HG02642 (cell line): ENCODE data around the gene REC114.
"Not testable (repeated sequence)": the region's sequence is repeated elsewhere in the genome, so short reads cannot be mapped to it uniquely, and the experiment has no call there.

Experiments used
- ATAC-seq: cut with Tn5 transposase; IDR thresholded peaks from one replicate; pipeline ENCODE4 v1.9.1; 2021; ENCODE audit warnings: mild to moderate bottlenecking; ENCODE audit not compliant: unreplicated experiment, poor library complexity

REC114 gene

DNA sequence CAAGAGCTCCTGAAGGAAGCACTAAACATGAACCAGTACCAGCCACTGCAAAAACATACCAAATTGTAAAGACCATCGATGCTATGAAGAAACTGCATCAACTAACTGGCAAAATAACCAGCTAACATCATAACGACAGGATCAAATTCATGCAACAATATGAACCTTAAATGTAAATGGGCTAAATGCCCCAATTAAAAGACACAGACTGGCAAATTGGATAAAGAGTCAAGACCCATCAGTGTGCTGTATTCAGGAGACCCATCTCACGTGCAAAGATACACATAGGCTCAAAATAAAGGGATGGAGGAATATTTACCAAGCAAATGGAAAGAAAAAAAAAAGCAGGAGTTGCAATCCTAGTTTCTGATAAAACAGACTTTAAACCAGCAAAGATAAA lies 7.0 kb downstream of the REC114 start:
- ATAC-seq, result not testable (repeated sequence)

DNA sequence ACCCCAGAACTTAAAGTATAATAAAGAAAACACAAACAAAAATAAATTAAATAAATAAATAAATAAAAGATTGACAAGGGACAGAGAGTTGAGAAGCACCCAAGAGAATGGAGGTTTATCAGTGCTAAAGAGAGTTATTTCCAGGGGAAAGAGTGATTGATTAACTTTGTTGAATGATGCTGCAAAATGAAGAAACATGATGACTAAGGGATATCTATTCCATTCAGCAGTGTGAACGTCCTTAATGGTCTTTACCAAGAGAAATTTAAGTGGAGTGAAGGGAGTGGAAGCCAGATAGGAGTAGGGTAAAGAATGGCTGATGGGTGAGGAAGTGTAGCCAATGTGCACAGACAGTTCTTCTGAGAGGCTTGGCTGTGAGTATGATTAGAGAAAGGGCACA lies 11.1 kb downstream of the REC114 start:
- ATAC-seq, result no peak

DNA sequence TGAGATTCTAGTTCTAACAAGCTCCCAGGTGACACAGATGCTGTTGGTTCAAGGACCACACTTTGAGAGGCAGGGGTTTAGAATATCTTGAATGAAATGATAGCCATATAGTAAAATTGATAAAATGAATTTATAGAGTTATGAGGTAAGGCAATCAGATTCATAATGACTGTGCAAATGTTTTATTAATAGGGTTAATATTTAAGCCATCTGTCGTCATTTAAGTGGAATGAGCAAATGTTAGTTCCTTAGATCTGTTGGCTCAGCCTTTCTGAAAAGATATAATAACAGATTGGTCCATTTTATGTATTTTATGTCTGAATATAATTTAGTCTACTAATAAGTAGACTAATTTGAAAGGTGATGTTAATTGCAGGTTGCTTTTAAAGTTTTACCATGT lies 12.9 kb downstream of the REC114 start:
- ATAC-seq, result no peak

DNA sequence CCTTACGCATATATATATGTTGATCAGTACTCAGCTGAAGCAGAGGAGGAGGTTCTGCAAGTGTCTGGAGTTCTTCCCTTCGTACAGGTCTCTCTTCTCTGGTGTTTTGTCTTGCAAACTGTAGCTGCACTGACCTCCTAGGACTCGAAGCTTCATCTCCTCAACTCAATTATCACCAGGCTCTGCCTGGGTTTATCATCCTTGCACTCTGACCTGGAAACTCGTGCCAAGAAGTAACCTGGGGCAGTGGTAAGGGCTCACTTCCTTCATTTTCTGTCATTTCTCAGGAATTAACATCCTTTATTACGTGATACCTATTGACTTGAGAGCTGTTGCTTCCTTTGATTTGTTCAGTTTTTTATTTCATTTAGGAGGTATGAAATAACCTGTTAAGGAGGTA lies 14.4 kb downstream of the REC114 start:
- no peak for ATAC-seq

DNA sequence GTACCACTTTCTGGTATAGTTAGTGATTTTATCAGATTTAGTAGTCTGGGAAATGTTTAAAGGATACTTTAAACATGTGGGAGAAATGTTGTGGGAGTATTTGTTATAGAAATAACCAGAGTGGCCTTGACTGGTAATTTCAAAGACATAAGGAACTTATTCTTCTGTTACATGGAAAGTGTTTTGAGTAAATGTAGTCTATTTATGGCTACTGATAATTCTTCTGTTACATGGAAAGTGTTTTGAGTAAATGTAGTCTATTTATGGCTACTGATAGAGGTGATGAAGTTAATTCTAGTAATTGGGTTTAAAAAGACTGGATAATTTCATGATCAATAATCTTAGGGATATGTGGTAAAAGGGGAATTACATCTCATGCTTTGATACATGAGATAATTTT lies 17.7 kb downstream of the REC114 start:
- no peak for ATAC-seq

DNA sequence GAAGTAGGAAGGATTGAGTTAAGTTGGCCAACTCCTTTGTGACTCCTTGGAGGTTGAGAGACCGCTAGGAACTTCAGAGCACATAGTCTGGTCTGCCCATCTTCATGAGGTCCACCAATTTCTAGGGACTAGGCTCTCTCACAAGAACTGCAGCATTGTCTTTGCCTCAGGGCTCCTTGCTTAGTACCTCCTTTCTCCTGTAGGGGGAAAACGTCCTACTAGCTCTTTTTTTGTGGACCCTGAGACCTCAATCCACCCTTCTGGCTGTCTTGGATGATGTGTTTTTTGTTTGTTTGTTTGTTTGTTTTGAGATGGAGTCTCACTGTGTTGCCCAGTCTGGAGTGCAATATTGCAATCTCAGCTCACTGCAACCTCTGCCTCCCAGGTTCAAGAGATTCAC lies 21.6 kb downstream of the REC114 start:
- no peak for ATAC-seq

DNA sequence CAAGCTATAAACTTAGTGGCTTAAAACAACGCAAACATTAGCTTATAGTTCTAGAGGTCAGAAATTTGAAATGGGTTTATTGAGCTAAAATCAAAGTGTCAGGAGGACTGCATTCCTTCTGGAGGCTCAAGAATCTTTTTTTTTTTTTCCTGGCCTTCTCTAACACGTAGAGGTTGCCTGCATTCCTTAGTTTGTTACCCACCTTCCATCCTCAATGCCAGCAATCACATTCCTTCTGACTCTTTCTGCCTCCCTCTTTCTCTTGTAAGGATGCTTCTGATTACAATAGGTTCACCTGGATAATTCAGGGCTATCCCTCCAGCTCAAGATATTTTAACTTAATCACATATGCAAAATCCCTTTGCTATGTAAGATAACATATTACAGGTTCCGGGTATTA lies 24.8 kb downstream of the REC114 start:
- no peak for ATAC-seq

DNA sequence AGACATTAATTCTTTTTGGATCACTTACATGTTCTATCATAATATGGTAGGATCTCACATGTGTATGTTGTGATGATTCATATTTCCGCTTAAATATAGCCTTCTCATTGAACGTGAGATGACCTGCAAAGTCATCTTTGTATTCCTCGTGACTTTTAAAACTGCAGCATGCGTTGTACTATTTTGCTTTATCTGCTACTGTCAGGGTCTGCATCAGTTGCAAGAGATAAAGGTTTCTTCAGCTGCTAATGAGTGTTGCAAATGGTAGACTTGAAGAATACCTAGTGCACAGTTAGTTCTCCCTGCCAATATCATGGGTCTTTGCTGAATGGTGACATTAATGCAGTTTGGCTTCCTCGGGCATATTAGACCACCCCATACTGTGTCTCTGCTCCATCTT lies 31.8 kb downstream of the REC114 start:
- no peak for ATAC-seq

DNA sequence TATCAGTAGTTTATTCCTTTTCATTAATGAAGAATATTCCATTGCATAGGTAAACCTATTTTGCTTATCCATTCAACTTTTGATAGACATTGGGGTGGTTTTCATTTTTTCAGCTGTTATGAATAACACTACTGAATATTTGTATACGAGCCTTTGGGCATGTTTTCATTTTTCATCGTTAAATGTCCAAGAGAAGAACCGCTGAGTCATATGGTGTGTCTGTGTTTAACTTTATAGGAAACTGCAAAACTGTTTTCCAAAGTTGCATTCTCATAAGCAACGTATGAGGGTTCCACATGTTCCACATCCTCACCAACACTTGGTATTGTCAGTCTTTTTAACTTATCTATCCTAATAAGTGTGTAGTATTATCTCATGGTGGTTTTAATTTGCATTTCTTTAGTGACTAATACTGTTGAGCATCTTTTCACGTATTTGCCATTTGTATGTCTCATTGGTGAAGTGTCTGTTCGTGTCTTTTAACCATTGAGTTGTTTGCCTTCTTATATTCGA lies 33.8 kb downstream of the REC114 start:
- no peak for ATAC-seq

DNA sequence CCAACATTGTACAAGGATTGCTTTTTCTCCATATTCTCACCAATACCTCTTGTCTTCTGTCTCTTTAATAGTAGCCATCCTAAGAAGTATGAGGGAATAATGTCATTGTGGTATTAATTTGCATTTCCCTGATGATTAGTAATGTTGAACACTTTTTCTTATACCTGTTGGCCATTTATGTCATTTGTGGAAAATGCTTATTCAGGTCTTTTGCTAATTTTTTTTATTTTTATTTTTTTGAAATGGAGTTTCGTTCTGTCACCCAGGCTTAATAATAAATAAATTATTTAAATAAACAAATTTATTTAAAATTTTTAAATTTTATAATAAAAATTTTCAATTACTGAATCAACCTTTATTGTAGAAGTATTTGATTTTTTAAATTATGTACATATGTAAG lies 37.1 kb downstream of the REC114 start:
- ATAC-seq, result no peak

DNA sequence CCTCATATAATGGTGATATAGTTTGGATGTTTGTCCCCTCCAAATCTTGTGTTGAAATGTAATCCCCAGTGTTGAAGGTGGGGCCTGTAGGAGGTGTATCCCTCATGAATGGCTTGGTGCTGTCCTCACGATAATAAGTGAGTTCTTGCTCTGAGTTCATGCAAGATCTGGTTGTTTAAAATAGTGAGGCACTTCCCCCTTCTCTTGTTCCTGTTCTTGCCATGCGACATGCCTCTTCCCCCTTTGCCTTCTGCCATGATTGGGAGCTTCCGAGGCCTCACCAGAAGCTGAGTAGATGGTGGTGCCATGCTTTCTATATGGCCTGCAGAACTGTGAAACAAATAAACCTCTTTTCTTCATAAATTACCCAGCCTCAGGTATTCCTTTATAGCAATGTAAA lies 39.2 kb downstream of the REC114 start:
- ATAC-seq, result no peak

DNA sequence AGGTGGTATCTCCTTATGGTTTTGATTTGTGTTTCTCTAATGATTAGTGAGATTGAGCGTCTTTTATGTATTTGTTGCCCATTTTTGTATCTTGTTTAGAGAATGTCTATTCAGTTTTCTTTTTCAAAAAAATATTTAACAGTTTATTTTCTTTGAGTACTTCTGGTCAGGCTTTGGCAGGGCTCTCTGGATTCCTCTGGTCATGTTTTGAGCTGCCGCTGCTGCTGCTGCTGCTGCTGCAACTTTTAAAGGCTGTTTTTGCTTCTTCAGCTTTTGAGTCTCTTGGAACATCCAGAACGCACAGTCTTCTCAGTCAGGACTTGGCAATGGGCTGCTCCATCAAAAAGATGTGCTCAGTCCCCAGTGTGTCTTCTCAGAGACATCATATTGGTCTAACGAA lies 40.1 kb downstream of the REC114 start:
- ATAC-seq, result no peak

DNA sequence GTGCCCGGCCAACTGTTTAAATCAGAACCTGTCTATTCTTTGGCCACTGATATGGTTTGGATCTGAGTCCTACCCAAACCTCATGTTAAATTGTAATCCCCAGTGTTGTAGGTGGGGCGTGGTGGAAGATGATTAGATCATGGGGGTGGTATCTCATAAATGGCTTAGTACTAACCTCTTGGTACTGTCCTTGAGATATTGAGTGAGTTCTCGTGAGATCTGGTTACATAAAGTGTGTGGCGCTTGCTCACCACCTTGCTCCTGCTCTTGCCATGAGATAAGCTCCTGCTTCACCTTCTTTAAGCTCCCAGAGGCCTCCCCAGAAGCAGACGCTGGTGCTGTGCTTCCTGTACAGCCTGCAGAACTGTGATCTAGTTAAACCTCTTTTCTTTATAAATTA lies 42.4 kb downstream of the REC114 start:
- ATAC-seq, result no peak

DNA sequence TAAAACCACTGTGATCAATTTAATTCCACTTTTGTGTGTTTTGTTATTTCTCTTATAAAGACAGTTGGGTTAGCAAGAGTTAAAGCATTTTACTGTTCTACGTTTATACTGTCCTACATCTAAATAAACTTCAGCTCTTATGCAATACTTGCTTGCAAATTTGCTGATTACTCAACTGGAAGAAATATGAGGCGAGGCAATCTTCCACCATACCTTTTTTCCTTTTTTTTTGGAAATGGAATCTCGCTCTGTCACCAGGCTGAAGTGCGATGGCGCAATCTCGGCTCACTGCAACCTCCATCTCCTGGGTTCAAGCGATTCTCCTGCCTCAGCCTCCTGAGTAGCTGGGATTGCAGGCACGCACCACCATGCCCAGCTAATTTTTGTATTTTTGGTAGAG lies 42.9 kb downstream of the REC114 start:
- not testable (repeated sequence) for ATAC-seq

DNA sequence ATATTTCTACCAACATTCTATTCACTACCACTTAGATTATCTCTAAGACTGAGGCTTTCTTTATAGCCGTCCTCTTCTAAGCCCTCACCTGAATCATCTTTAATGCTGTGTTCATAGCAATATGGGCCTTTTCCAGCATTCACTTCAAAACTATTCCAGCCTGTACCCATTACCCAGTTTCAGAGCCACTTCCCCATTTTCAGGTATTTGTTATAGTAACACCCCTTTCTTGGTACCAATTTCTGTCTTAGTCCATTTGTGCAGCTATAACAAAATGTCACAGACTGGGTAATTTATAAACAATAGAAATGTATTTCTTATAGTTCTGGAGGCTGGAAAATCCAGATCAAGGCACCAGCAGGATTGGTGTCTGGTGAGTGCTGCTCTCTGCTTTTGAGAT lies 45.7 kb downstream of the REC114 start:
- no peak for ATAC-seq

DNA sequence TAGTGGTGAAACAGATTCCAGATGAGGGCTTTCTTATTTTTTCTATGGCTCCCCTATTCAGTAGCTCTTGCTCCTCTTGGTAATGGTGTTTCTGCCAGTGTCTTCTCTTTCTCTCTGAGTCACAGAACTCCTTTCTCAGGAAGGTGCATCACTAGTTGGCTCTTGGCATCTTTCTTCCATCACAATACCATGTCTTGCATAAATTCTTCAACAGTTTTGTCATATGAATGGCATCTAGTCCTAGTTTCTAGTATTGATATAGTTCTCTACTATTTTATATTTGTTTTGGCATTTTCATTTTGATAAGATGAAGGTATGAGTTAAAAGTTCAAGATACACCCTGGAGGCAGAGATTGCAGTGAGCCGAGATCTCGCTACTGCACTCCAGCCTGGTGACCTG lies 51.0 kb downstream of the REC114 start:
- ATAC-seq, result no peak

DNA sequence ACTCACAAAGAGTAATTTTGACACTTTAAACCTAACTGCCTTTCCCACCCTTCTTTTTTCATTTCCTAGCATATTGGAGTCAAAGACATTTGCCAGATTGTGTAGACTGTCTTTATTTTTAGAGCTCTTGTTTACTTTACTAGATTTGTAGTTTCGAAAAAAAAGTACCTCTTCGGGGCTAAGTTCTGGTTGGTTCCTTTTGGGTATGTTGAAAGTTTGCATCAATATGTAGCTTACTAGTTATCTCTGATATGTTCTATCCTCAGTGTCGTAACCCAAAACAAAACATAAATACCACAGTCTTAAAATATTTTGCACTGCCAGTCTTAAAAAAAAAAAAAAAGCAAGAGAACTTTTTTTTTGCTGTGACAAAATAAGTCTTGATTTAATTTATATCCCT lies 52.2 kb downstream of the REC114 start:
- no peak for ATAC-seq

DNA sequence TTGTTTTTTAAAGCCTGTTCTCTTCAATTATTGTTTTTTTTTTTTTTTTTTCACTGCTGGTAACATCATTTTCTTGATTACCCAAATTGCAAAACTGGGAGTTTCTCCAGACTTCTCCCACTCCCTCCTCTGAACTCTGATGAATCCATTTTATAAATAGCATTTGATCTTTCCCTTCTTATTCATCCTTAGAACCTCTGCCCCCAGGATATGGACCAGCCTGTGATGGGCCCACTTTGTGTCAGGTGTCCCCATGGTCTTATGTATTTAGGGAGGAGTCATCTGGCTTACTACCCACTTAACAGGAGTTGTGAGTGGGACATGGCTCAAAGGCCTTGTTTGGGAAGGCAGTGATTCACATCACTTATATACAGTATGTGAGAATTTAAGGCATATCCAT lies 57.7 kb downstream of the REC114 start:
- no peak for ATAC-seq

DNA sequence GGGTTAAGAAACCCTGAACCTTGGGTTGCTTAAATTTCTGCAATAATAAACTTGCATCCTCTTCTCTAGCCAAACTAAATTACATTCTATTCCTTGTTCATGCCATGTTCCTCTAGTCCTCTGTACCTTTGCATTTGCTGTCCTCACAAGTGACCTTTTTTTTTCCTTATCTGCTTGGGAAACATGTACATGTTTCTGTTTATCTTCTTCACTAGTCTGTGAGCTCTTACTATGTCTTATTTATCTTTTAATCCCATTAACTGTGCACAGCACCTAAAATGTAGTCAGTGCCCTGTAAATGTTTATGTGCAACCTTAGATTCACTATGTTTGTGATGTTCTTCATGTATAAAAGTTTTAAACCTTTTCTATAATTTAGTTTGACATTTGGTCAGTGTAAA lies 61.9 kb downstream of the REC114 start:
- no peak for ATAC-seq

DNA sequence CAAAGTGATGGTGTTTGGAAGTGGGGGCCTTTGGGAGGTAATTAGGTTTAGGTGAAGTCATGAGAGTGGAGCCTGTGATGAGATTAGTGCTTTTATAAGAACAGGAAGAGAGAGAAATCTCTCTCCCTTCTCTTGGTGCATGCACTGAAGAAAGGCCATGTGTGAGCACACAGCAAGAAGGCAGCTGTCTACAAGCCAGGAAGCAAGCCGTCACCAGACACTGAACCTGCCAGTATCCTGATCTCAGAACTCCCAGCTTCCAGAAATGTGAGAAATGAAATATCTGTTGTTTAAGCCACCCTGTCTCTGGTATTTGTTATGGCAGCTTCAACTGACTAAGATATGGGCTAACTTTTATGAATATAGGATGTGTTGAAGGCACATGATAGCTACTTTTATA lies 72.6 kb downstream of the REC114 start:
- no peak for ATAC-seq

DNA sequence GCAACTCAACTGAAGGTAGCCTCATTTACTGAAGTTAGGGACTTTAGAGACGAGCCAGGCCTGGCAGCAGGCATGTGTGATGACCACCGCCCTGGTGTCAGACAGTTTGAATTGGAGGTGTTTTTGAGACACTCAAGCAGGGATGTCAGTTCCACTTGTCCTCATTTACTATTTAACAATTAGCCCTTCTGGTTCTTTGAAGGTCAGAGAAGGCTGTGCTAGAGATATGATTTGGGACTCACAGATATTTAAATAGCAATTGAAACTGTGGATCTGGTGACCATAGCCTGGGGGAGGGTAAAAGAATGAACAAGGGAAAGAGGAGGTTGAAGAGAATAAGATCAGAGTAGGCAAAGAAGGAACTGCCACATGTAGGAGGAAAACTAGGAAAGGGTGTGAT lies 74.6 kb downstream of the REC114 start:
- no peak for ATAC-seq

DNA sequence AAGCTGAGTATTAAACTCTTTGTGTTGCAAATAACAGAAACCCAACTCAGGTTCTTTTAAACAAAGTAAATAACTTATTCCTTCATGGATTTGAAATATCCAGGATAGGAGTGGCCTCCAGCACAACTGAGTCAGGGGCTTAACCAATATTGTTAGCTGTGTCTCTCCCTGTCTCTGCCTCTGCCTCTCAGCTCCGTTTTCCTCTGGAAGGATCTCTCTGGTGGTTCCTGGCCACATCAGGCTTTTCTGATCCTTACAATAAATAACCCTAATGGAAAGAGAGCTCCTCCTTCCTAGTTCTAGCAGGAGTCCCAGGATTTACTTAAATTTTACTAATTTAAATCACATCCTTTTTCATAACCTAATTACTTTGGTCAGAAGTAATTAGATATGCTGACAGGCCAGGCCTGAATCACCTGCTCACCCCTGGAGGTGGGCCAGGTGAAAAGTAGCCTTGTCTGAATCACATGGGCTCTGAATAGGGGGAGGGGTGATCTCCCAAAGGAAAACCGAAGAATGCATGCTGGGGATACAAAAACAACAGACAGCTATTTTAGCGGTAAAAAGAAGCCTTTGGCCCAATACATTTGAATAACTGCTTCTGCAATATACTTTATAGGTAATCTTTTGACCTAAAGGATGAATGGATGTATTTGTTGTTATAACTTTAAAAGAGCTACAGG lies 75.4 kb downstream of the REC114 start:
- no peak for ATAC-seq
